ENCODE data around the gene PCCB. TPM values are rescaled to one million over a fixed set of nuclear protein-coding genes. Genes with fewer than 3 reads are reported as not detected.

PCCB gene
- polyA plus RNA-seq, 1 donor from 2014 or later: 18.3 TPM

- Histone ChIP-seq H3K9me3 (ENCODE audit: low read length) (peaks cover 3% of the 10 kb centered on the region), H3K79me2 (replicated peaks; ENCODE audit: insufficient read depth, low read length) (no peaks in the 10 kb centered on the region)
- TF ChIP-seq TAF1 (IDR thresholded peaks at IDR 0.05; ENCODE audit: low read depth): no peak
- TF ChIP-seq SMC3 (conservative IDR thresholded peaks at IDR 0.05; ENCODE audit: poor library complexity): no peak
- no peak for TF ChIP-seq EP300 (conservative IDR thresholded peaks at IDR 0.05; ENCODE audit: poor library complexity, severe bottlenecking)
- TF ChIP-seq, protein P1, sequence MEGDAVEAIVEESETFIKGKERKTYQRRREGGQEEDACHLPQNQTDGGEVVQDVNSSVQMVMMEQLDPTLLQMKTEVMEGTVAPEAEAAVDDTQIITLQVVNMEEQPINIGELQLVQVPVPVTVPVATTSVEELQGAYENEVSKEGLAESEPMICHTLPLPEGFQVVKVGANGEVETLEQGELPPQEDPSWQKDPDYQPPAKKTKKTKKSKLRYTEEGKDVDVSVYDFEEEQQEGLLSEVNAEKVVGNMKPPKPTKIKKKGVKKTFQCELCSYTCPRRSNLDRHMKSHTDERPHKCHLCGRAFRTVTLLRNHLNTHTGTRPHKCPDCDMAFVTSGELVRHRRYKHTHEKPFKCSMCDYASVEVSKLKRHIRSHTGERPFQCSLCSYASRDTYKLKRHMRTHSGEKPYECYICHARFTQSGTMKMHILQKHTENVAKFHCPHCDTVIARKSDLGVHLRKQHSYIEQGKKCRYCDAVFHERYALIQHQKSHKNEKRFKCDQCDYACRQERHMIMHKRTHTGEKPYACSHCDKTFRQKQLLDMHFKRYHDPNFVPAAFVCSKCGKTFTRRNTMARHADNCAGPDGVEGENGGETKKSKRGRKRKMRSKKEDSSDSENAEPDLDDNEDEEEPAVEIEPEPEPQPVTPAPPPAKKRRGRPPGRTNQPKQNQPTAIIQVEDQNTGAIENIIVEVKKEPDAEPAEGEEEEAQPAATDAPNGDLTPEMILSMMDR (IDR thresholded peaks at IDR 0.05; ENCODE audit: poor library complexity, severe bottlenecking): no peak
- TF ChIP-seq EZH2 (IDR thresholded peaks at IDR 0.05; ENCODE audit: borderline replicate concordance, insufficient read depth, low read length, poor library complexity, severe bottlenecking): no peak
- no peak for TF ChIP-seq MXI1 (conservative IDR thresholded peaks at IDR 0.05; ENCODE audit: poor library complexity, severe bottlenecking)
- TF ChIP-seq RAD21 (conservative IDR thresholded peaks at IDR 0.05): no peak
Observed at GRCh38 chr3:136280961-136281360, 30.8 kb downstream of the PCCB start.

DNA sequence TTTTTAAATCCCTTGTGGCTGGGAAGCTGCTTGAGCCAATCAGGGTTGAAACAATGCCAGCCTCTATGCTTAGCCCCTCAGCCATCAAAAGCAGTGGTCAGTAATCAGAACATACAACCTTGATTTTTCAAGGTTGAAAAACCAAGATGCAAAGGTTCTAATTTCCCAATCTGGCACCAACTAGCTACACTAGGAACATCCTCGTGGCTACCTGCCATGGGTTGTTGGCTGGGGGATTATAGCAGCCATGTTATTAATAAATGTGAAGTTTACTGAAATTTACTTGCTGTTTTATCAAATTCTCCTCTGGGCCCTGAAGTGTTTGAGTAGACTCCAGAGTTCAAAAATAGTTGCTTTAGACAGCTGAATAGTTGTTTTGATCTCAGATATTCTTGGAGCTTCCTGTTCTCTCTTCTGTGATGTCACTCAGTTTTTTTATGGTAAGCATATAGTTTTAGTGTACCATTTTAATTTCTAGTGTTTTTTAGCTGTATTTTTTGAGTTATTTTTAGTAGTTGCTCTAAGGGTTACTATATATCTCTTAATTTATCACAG lies 31.9 kb downstream of the PCCB start:
- Histone ChIP-seq H2AFZ (ENCODE audit: low read depth, low read length) (no peak overlapping the region), H4K20me1 (ENCODE audit: insufficient read depth) (no peaks in the 10 kb centered on the region), H3F3A (ENCODE audit: insufficient read depth, low read length, poor library complexity, severe bottlenecking) (no peaks in the 10 kb centered on the region), H3K9me3 (ENCODE audit: low read length) (peaks cover 3% of the 10 kb centered on the region), H3K36me3 (ENCODE audit: insufficient read depth, low read length) (peaks cover 10% of the 10 kb centered on the region), H3K4me3 (ENCODE audit: low read length) (no peak overlapping the region), H3K27me3 (ENCODE audit: insufficient read depth, low read depth, low read length) (no peaks in the 10 kb centered on the region), H3K79me2 (replicated peaks; ENCODE audit: insufficient read depth, low read length) (no peaks in the 10 kb centered on the region), H3K27ac (ENCODE audit: low read length) (no peak overlapping the region), H3K9ac (ENCODE audit: low read length) (no peak overlapping the region), H3K4me2 (ENCODE audit: low read length) (no peak overlapping the region), H3K9me2 (ENCODE audit: insufficient read depth, low read length) (no peaks in the 10 kb centered on the region)
- TF ChIP-seq POLR2AphosphoS5 (IDR thresholded peaks at IDR 0.05) (no peak), EZH2 (IDR thresholded peaks at IDR 0.05; ENCODE audit: borderline replicate concordance, insufficient read depth, low read length, poor library complexity, severe bottlenecking) (no peak)

More at GRCh38 chr3:136280961-136281360, 30.8 kb downstream of the PCCB start:
- Histone ChIP-seq H3K4me3 (ENCODE audit: low read length) (no peak overlapping the region), H3K36me3 (ENCODE audit: insufficient read depth, low read length) (peaks cover 6% of the 10 kb centered on the region), H3F3A (ENCODE audit: insufficient read depth, low read length, poor library complexity, severe bottlenecking) (no peaks in the 10 kb centered on the region), H3K9me2 (ENCODE audit: insufficient read depth, low read length) (no peaks in the 10 kb centered on the region), H3K4me2 (ENCODE audit: low read length) (no peak overlapping the region), H4K20me1 (ENCODE audit: insufficient read depth) (no peaks in the 10 kb centered on the region), H2AFZ (ENCODE audit: low read depth, low read length) (no peak overlapping the region), H3K9ac (ENCODE audit: low read length) (no peak overlapping the region), H3K27me3 (ENCODE audit: insufficient read depth, low read depth, low read length) (no peaks in the 10 kb centered on the region), H3K27ac (ENCODE audit: low read length) (no peak overlapping the region)

DNA sequence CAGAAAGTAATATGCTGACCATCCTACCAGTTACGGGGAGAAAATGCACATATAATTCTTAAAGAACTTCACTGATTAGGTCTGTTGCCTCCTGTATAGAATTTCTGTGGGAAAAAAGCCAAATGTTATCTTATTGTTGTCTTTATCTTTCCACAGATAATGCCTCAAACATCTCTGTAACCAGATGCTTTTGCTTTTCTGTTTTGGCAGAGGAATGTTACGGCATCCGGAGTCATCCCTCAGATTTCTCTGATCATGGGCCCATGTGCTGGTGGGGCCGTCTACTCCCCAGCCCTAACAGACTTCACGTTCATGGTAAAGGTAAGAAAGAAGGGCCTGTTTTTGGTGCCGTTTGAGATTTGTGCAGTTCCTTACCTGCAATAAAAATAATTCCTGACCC lies 33.5 kb downstream of the PCCB start:
- no peaks in the 10 kb centered on the region for H3F3A ChIP-seq (ENCODE audit: insufficient read depth, low read length, poor library complexity, severe bottlenecking)
- H3K27me3 ChIP-seq (ENCODE audit: insufficient read depth, low read depth, low read length): no peaks in the 10 kb centered on the region
- H3K79me2 ChIP-seq (replicated peaks; ENCODE audit: insufficient read depth, low read length): no peaks in the 10 kb centered on the region
- H3K4me3 ChIP-seq (ENCODE audit: low read length): no peak overlapping the region
- no peak overlapping the region for H2AFZ ChIP-seq (ENCODE audit: low read depth, low read length)
- no peak overlapping the region for H3K27ac ChIP-seq (ENCODE audit: low read length)
- no peak overlapping the region for H3K9ac ChIP-seq (ENCODE audit: low read length)
- peaks cover 10% of the 10 kb centered on the region for H3K36me3 ChIP-seq (ENCODE audit: insufficient read depth, low read length)
- H3K9me3 ChIP-seq (ENCODE audit: low read length): peaks cover 3% of the 10 kb centered on the region
- H3K4me2 ChIP-seq (ENCODE audit: low read length): no peak overlapping the region
- H4K20me1 ChIP-seq (ENCODE audit: insufficient read depth): no peaks in the 10 kb centered on the region
- no peak for TF ChIP-seq SMC3 (conservative IDR thresholded peaks at IDR 0.05; ENCODE audit: poor library complexity)
- TF ChIP-seq EP300 (conservative IDR thresholded peaks at IDR 0.05; ENCODE audit: poor library complexity, severe bottlenecking): no peak
- TF ChIP-seq, protein P1 (IDR thresholded peaks at IDR 0.05; ENCODE audit: poor library complexity, severe bottlenecking): no peak
- TF ChIP-seq RAD21 (conservative IDR thresholded peaks at IDR 0.05): no peak
- TF ChIP-seq REST (IDR thresholded peaks at IDR 0.05; ENCODE audit: borderline replicate concordance): no peak
- TF ChIP-seq TAF1 (IDR thresholded peaks at IDR 0.05; ENCODE audit: low read depth): no peak
- no peak for TF ChIP-seq POLR2AphosphoS5 (IDR thresholded peaks at IDR 0.05)
- TF ChIP-seq EZH2 (IDR thresholded peaks at IDR 0.05; ENCODE audit: borderline replicate concordance, insufficient read depth, low read length, poor library complexity, severe bottlenecking): no peak
- no peak for TF ChIP-seq MXI1 (conservative IDR thresholded peaks at IDR 0.05; ENCODE audit: poor library complexity, severe bottlenecking)
- no peaks in the 10 kb centered on the region for H3K9me2 ChIP-seq (ENCODE audit: insufficient read depth, low read length)
